Right ventricle myocardium superior (tissue), 1 donor: ENCODE results near the gene ACTG2. TPM values are rescaled to one million over a fixed set of nuclear protein-coding genes. Genes with fewer than 3 reads are reported as not detected.
"Not testable (repeated sequence)": the region's sequence is repeated elsewhere in the genome, so short reads cannot be mapped to it uniquely, and the experiment has no call there.

Source experiments
- ATAC-seq: fragments of 200-7000 bp; cut with Tn5 transposase; one replicate; pipeline ENCODE4 v1.9.1; 2020; ENCODE audit warnings: mild to moderate bottlenecking; ENCODE audit not compliant: poor library complexity
- DNase-seq: peaks from one replicate; pipeline ENCODE4 v3.0.0-alpha.2; 2020
- intact Hi-C: fragments of 100-400 bp; cut with DNase I; formaldehyde crosslinking; loops from one replicate; pipeline ENCODE4 v1.11.2; 2022
- total RNA-seq: library from RNA; stranded (reverse); fragmentation: NEBNext Ultra II Directional; extraction: Animal tissue kit (Norgen Biotek cat#: 25700); gene quantifications from one replicate; pipeline ENCODE4 v1.2.1, GENCODE V29; 2021
- donor health status: DM: no; HTN: yes; CAD: no; lungs with severe emphysema.

The ACTG2 gene
- total RNA-seq, 1 donor from 2014 or later, result 1.7 TPM

DNA sequence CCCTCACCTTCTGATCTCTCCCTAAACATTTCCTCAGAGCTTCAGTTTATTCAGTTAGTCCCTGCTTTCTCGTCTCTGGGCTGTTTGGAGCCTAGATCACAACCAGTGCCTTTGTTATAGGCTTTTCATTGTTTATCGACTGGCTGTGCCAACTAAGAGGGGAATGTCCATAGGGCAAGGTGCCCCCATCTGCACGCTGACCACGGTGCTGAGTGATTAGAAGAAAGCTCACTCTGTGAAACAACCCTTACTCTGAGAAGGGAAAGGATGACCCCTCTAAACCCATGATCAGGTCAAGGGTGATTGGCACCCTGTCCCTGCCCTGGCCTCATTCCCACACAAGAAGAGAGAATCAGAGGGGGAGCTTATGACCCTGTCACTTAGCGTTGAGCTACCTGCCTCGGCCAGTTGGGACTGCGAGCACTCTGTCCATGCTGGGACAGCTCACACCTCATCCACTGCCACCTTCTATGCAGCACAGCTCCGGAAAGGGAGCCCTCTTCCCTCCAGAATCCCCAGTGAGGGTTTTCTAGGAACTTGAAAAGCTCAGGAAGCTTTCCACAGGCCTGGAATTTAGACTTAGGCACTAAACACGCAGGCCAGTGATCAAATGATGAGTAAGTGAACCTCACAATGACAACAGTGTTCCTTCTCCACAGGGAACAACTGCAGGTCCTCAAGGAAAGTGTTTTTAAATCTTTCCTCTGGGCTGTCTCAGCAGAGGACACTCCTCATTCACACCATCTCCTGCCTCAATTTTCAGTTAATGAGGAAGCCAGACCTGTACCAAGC is 2.3 kb upstream of the ACTG2 start:
- DNase-seq, result no peak
- intact Hi-C loops, result no loop called here
- ATAC-seq, result no peak

DNA sequence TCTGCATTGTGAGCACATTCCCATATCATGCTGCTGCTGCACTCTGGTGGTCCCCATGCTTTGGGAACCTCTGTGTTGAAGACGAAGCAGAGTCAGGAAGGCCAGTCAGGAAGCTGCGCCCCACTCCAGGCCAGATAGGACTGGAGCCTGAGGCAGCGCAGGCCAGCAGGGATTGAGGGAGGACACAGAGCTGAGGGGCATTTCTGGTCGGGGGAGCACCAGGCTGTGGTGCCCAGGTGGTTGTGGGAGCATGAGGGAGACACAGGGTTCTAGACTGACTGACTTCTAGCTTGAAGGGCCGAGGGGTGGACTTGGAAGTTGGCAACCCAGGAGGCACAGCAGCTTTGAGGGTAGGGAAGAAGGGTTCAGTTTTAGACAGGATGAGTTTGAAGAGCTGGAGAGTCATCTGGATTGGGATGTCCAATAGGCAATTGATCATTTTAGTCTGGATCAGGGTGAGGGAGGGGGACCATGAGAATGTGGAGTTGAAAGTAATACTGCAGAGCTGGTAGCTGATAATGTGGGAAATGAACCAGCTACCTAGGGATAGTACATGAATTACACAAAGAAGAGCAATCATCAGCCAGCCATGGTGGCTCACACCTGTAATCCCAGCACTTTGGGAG is 1.4 kb upstream of the ACTG2 start:
- no peak for ATAC-seq
- no peak for DNase-seq
- intact Hi-C loops, result no loop called here

DNA sequence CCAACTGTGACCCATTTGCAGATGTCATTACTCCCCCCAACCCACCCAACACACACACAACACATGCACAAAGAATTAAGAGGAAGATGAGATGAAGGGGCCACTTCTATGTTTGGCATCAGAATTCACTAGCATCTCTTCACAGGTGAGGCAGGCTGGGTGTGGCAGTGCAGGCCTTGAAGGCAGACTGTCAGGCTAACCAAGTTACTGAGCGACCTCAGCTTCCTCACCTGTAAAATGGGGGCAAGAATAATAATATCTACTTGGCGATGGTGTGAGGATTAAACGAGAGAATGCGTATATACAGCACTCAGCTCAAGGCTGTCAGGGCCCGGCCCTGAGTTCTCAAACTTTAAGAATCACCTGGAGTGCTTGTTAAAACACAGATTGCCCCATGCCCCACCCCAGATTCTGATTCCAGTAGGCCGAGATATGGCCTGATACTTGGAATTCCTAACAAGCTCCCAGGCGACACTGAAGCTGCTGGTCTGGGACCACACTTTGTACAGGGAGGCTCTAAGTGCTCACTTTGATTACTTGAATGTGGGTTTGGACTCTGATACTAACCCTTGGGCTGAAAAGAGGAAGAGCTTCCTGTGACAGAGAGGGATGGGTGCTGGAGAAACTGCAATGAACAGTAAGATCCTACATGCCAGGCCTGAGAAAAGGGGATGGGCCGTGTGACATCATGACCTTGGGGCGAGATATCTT is 1.1 kb downstream of the ACTG2 start:
- intact Hi-C loops, result no loop called here

DNA sequence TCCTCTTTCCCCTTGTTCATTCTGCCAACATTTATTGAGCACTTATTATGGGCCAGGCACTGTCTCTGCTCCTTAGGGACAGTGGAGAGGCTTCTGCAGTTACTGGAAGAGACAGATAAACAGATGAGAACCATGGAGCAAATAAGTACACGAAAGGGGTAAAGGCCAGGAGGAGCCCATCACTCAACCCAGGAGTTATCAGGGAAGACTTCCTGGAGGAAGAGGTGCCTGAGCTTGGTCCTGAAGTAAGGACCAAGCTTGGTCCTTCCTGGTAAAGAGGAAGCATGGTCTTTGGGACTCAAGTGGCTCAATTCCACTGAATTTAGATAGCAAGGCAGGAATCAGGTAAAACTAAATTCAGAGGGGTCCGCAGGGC is 1.7 kb downstream of the ACTG2 start:
- intact Hi-C loops, result no loop called here
- DNase-seq (no peak), ATAC-seq (no peak)

More for the DNA sequence above, 1.1 kb downstream of the ACTG2 start:
- ATAC-seq, result no peak
- DNase-seq, result no peak

DNA sequence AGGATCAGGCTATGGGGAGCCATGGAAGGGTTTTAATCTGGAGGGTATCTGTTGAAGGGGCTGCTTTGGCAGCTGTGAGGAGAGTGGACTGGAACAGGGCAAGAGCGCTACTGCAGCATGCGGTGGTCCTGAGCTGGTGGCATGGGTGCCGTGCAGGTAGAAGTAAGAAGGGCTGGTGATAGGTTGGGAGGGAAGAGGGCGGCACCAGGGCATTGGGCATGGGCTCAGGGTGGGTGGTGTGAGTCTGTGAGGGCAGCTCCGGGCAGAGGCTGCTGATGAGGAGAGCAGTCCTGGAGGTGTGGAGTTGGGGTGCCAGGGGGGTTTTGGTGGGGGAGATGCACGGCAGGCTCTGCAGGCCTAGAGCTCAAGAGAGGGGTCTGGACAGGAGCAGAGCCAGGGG is 2.1 kb downstream of the ACTG2 start:
- intact Hi-C loops, result no loop called here
- no peak for DNase-seq
- ATAC-seq, result no peak

DNA sequence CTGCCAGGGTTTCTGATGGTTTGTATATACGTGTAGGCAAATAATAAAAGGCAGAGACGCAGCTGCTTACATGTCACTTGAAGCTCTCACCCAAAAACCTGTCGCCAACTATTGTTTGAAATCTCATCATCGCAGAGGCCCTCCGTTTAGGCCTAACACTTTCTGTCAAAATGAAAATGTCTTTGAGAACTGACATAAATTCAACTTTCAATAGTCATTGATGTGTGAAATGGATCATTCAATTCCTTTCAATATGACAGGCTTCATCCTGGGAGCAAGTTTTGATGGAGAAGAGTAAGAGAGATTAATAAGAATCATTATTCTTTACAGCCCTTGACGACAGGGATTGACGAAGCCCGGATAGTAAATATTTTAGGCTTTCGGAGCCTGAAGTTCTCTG is 2.7 kb downstream of the ACTG2 start:
- DNase-seq, result no peak
- intact Hi-C loops, result no loop called here
- ATAC-seq, result no peak

DNA sequence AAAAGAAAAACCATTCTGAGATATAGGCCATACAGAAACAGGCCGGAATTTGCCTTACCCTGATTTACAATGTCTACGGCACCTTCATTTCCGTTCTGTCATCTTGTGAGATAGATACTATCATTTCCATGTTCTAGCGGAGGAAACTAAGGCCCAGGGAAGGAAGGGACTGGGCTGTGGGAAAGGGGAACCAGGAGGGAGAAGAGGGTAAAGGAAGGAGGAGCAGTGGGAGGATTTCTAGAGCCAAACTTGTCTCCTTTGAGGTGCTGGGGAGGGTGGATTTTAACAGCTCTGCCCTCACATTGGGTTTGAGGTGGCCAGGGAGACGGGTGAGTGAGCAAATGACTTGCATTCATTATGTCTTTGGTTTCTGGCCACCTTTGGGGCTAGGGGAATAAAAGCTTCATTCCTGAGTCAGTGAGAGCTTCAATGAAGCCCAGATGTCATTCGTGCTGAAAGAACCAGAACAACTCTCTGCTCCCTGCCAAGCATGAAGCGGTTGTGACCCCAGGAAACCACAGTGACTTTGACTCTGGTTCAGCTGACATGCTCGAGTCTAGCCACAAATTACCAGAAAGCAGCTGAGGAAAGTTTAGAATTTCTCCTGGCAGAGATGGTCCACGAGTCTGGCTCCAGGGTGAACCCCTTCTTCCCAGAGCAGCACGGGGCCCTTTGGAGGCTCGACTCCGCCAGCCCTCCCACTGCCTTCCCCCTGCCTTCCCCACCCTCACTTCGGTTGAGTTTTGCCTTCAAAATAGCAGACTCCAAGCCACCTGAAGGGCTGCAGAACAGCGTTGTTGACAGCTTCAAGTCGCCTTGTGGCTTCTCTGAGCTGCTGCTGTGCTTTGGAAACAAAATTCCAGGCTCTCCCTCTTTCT is 3.8 kb downstream of the ACTG2 start:
- no peak for DNase-seq
- no peak for ATAC-seq
- intact Hi-C loops, result no loop called here

DNA sequence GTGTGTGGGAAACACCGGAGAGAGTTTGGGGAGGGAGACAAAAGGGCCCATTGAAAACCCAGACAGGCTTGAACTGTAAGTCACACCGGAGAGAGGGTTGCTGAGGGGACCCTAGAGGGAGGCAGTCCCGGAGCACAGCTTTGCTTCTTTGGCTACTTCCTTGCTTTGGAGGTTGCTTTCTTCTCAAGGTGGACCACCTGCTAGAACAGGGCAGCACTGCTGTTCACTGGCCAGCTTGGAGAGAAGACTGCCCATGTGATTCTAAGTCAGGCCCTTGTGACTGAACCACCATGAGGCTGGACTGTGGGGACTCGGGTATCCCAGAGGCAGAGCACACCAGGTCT is 4.4 kb downstream of the ACTG2 start:
- ATAC-seq (no peak), DNase-seq (no peak)
- intact Hi-C loops, result no loop called here

DNA sequence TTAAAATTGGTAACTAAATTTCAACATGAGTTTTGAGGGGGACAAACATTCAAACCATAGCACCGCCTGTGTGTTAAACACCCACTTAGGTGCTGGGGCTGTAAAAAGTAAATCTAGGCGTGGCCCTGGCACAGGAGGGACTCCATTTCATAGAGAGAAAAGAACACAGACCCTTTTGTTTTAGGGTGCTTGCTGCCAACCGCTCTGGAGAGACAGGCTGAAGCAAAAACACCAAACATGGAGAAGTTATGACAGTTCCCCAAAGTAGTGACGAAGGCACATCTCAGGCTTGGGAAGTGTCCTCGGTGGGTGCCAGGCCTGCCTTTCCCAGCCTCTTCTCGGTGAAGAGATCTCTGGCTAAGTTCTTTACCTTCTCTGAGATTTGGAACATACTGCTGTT is 5.1 kb downstream of the ACTG2 start:
- ATAC-seq (no peak), DNase-seq (no peak)
- intact Hi-C loops, result no loop called here

DNA sequence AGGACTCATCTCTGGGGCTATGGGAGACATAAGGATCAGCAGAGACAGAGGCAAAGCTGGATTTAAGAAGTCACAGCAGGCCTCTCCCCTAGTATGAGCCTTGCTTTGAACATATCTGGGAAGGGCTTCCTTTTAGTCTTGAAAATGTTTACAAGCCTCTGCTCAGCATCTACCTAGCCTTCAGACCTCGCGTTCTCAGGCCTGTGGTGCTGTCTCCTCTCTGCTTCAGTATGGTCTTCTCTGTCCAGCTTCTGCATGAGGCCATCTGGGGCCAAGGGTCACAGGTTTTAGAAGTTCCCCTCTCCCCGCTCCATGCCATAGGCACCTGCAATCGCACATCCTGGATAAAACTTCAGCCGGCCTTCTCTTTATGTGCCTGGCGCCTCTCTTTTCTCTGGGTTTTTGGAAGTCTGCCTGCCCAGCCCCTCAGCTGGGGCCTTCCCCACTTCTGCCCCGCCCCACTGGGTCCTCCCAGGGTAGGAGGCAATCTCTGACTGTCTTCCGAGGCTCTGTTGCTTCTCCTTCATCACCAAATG is 7.1 kb downstream of the ACTG2 start:
- DNase-seq (no peak), ATAC-seq (no peak)
- intact Hi-C loops, result no loop called here

DNA sequence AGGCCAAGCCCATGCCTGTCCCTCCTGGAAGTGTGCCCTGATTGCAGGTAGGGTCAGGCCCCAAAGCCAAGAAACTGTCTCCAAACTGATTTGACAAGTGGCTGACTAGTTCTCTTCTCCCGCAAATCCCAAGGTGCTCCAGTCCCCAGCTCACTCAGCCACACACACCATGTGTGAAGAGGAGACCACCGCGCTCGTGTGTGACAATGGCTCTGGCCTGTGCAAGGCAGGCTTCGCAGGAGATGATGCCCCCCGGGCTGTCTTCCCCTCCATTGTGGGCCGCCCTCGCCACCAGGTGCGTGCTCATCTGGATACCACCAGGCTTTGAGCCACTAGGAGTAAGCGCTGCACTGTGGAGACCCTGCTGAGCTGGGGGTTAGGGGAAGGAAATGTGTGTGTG is 8.3 kb downstream of the ACTG2 start:
- DNase-seq (no peak), ATAC-seq (no peak)
- intact Hi-C loops, result no loop called here

DNA sequence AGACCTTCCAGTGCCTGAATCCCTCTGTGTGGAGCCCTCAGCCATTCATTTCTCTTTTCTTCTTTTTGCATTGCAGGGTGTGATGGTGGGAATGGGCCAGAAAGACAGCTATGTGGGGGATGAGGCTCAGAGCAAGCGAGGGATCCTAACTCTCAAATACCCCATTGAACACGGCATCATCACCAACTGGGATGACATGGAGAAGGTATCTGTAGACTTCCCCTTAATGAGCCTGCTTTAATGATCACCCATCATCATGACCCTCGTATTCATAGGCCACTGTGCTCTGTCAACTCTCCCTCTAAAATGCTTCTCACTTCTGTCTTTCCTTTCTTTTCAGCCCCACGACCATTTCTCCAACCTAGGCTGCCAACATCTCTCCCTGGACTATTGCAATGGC is 9.5 kb downstream of the ACTG2 start:
- intact Hi-C loops, result no loop called here
- DNase-seq (no peak), ATAC-seq (no peak)

DNA sequence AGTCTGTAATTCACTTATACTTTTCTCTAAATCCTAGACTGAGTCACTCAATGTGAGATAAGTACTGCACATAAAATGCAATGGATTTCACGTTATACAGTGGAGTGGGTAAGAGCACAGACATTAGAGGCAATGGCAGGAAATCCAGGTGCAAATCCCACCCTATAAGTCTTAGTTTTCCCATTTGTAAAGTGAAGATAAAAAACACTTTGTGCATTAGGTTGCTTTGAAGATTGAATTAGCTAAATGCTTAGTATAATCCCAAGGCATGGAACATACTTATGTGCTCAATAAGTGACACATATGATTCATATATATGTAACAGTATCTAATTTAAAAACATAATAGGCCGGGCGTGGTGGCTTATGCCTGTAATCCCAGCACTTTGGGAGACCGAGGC is 10.5 kb downstream of the ACTG2 start:
- no peak for DNase-seq
- intact Hi-C loops, result no loop called here

DNA sequence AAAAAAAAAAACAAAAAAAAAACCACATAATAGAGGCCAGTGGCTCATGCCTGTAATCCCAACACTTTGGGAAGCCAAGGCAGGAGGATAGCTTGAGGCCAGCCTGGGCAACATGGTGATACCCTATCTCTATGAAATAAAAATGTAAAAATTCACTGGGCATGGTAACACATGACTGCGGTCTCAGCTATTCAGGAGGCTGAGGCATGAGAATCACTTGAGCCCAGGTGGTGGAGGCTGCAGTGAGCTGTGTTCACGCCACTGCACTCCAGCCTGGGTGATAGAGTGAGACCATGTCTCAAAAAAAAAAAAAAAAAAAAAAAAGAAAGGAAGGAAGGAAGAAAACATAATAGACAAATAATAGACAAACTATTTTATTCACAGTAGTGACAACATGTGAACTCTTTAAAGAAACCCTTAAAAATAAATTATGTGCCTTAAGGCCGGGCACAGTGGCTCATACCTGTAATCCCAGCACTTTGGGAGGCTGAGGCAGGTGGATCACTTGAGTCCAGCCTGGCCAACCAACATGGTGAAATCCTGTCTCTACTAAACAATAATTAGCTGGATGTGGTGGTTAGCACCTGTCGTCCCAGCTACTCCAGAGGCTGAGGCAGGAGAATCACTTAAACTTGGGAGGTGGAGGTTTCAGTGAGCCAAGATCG is 11.3 kb downstream of the ACTG2 start:
- intact Hi-C loops, DNase-seq, ATAC-seq: not testable (repeated sequence)

More for the DNA sequence above, 10.5 kb downstream of the ACTG2 start:
- ATAC-seq, result no peak

DNA sequence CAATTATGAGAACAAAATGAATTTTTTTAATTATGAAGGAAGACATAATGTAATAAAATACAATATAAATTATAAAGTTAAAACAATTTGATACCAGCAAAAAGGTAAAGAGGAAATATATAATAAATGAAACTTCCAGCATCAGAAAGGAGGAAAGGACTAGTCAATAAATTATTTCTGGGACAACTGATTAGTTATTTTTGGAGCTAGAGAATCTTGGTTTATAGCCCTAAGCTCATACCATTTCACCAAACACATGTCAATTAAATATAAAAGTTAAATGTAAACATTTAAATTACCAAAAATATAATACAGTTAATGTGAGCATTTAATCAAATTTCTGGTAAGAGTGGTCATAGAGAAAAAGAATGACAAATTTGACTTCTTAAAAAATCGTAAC is 12.1 kb downstream of the ACTG2 start:
- ATAC-seq (no peak), DNase-seq (no peak)
- intact Hi-C loops, result no loop called here

DNA sequence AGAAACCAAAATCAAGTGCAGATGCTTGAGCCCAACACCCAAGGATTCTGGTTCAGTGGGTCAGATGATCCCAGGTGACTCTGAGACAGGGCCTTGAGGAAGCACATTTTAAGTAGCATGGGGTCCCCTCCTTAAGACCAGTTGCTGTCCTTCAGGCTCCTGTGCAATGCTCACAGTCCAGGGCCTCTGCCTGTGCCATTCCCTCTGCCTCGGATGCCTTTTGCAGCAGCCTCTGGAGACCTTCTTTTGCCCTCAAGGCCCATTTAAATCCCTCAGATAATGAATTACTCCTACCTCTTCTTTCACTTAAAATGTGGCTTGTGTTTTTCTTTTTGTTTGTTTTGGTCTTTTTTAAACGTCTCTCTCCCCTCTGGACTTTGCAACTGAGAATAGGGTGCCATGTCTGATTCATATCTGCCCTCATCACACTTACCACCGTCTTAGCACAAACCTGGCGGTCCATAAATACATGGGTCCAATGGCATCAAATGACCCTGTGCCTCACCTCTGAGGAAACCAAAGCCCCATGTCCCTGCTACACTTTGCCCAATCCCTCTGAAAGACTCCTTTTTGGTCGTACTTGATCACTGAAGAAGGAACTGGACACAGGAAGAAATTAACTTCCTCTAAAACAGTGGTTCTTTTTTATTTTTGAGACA is 14.2 kb downstream of the ACTG2 start:
- ATAC-seq (no peak), DNase-seq (no peak)
- intact Hi-C loops, result no loop called here

DNA sequence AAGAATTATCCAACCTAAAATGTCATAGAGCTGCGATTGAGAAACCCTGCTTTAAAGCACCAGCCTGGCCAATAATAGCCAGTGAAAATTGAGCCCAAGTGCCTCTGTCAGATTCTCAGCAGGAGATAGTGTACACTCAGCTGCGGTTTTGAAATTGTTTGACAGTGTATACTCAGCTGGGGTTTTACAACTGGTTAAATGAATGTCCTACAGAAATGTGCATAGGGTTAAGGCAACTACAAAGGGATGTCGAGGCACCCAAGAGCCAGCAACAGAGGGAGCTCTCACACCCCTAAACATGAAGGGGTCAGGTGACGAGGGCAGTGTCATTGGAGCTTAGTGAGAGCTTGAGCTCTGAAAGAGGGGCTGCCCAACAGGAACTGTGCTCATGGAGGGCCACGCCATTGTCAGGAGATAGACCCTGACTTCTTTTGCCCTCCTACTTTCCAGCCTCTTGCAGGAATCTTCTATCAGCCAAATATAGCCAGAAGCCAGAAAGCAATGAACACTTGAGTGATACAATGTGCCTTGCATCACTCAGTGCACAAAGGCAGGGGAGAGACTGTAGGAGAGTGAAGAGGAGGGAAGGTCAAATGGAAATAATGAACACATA is 15.1 kb downstream of the ACTG2 start:
- intact Hi-C loops, result no loop called here
- DNase-seq (no peak), ATAC-seq (peak; percentile 48)
